ENCODE results near the gene MRPL55.

The MRPL55 gene

GRCh38 chr1:228145463-228146416 lies 36.6 kb upstream of the MRPL55 start:
- TF ChIP-seq ZNF70 (CRISPR knock-in tag; IDR thresholded peaks at IDR 0.05) = no peak
- no peak for TF ChIP-seq ESRRG (CRISPR knock-in tag; IDR thresholded peaks at IDR 0.05)
- no peak for TF ChIP-seq GLIS3 (CRISPR knock-in tag; IDR thresholded peaks at IDR 0.05)
- TF ChIP-seq BACH2 (CRISPR knock-in tag; IDR thresholded peaks at IDR 0.05; ENCODE audit: borderline replicate concordance) = no peak
- no peak for TF ChIP-seq SNAI2 (CRISPR knock-in tag; IDR thresholded peaks at IDR 0.05)
- TF ChIP-seq ZNF8 (CRISPR knock-in tag; IDR thresholded peaks at IDR 0.05) = no peak
- no peak for TF ChIP-seq ARNTL (CRISPR knock-in tag; IDR thresholded peaks at IDR 0.05; ENCODE audit: borderline replicate concordance, low read depth)
- TF ChIP-seq POU6F1 (CRISPR knock-in tag; IDR thresholded peaks at IDR 0.05; ENCODE audit: borderline replicate concordance, low read depth) = no peak
- no peak for TF ChIP-seq TCF4 (CRISPR knock-in tag; IDR thresholded peaks at IDR 0.05; ENCODE audit: borderline replicate concordance)
- no peak for TF ChIP-seq ZFP30 (CRISPR knock-in tag; IDR thresholded peaks at IDR 0.05)
- no peak for ATAC-seq

- no peak for TF ChIP-seq POU6F1 (CRISPR knock-in tag; IDR thresholded peaks at IDR 0.05; ENCODE audit: borderline replicate concordance, low read depth)
- no peak for TF ChIP-seq ZC3H10 (CRISPR knock-in tag; IDR thresholded peaks at IDR 0.05)
- no peak for TF ChIP-seq BACH2 (CRISPR knock-in tag; IDR thresholded peaks at IDR 0.05; ENCODE audit: borderline replicate concordance)
- TF ChIP-seq ZFP30 (CRISPR knock-in tag; IDR thresholded peaks at IDR 0.05) = no peak
- TF ChIP-seq SNAI2 (CRISPR knock-in tag; IDR thresholded peaks at IDR 0.05) = no peak
- TF ChIP-seq OSR1 (CRISPR knock-in tag; IDR thresholded peaks at IDR 0.05) = no peak
- no peak for TF ChIP-seq PPARA (CRISPR knock-in tag; IDR thresholded peaks at IDR 0.05; ENCODE audit: borderline replicate concordance)
- TF ChIP-seq PATZ1 (CRISPR knock-in tag; IDR thresholded peaks at IDR 0.05; ENCODE audit: borderline replicate concordance) = no peak
- TF ChIP-seq GLIS3 (CRISPR knock-in tag; IDR thresholded peaks at IDR 0.05) = no peak
- TF ChIP-seq CREB5 (CRISPR knock-in tag; IDR thresholded peaks at IDR 0.05; ENCODE audit: low read depth) = no peak
- TF ChIP-seq CSRNP3 (CRISPR knock-in tag; IDR thresholded peaks at IDR 0.05) = no peak
Observed at GRCh38 chr1:228144993-228145343, 35.9 kb upstream of the MRPL55 start.

GRCh38 chr1:228144193-228144992 lies 35.3 kb upstream of the MRPL55 start:
- no peak for TF ChIP-seq CSDC2 (CRISPR knock-in tag; IDR thresholded peaks at IDR 0.05)
- TF ChIP-seq SNAI2 (CRISPR knock-in tag; IDR thresholded peaks at IDR 0.05) = no peak
- TF ChIP-seq ZC3H10 (CRISPR knock-in tag; IDR thresholded peaks at IDR 0.05) = no peak
- TF ChIP-seq ZFP30 (CRISPR knock-in tag; IDR thresholded peaks at IDR 0.05) = no peak
- no peak for TF ChIP-seq ZNF8 (CRISPR knock-in tag; IDR thresholded peaks at IDR 0.05)
- no peak for TF ChIP-seq ZFP3 (CRISPR knock-in tag; IDR thresholded peaks at IDR 0.05)
- no peak for TF ChIP-seq TOX (CRISPR knock-in tag; IDR thresholded peaks at IDR 0.05; ENCODE audit: borderline replicate concordance)
- no peak for TF ChIP-seq GLIS3 (CRISPR knock-in tag; IDR thresholded peaks at IDR 0.05)
- TF ChIP-seq ARNTL (CRISPR knock-in tag; IDR thresholded peaks at IDR 0.05; ENCODE audit: borderline replicate concordance, low read depth) = no peak
- no peak for TF ChIP-seq ISL1 (CRISPR knock-in tag; IDR thresholded peaks at IDR 0.05)
- TF ChIP-seq RARB (CRISPR knock-in tag; IDR thresholded peaks at IDR 0.05) = no peak
- no peak for TF ChIP-seq ZNF70 (CRISPR knock-in tag; IDR thresholded peaks at IDR 0.05)
- TF ChIP-seq PATZ1 (CRISPR knock-in tag; IDR thresholded peaks at IDR 0.05; ENCODE audit: borderline replicate concordance) = no peak
- no peak for ATAC-seq

More at GRCh38 chr1:228144993-228145343, 35.9 kb upstream of the MRPL55 start:
- no peak for ATAC-seq

Data from SK-N-SH treated with all-trans-retinoic acid at 6 μM for 48 hours (cell line).